Panc1 (cell line): ENCODE measurements around the gene EMC6. TPM values are rescaled to one million over a fixed set of nuclear protein-coding genes. Genes with fewer than 3 reads are reported as not detected.

Experiments used
- ATAC-seq: fragments of 200-7000 bp; cut with Tn5 transposase; 2 replicates; pipeline ENCODE4 v1.9.1; 2020; ENCODE audit warnings: mild to moderate bottlenecking, moderate library complexity
- BruUV-seq: library from RNA; stranded (reverse); fragments of 400-500 nt; replicated peaks from 2 replicates; lab custom pipeline; 2021; lab: Mats Ljungman, UMichigan
- CTCF ChIA-PET: fragments of 300-600 bp; sonication (Branson Sonifier 250); formaldehyde crosslinking; loops from one replicate; lab custom pipeline; 2022; ENCODE audit warnings: antibody characterized with exemption; lab: Charles Lee
- POLR2A ChIA-PET: fragments of 300-600 bp; sonication (Branson Sonifier 250); formaldehyde crosslinking; loops from one replicate; lab custom pipeline; 2022; ENCODE audit warnings: antibody characterized with exemption; lab: Charles Lee
- DNase-seq: peaks from one replicate; pipeline ENCODE4 v3.0.0-alpha.2; 2010; ENCODE audit warnings: low read depth, low spot score
- H3K27ac ChIP-seq: 2 replicates; pipeline ENCODE4 v1.5.1; 2011; ENCODE audit warnings: mild to moderate bottlenecking, low read length, inconsistent platforms
- H3K27me3 ChIP-seq: fragments of 200-500 bp; sonication (Bioruptor generic); 2 replicates; pipeline ENCODE4 v1.6.0; 2014; ENCODE audit warnings: low read length, inconsistent platforms; ENCODE audit not compliant: control insufficient read depth, insufficient read depth
- H3K36me3 ChIP-seq: fragments of 200-500 bp; sonication (Bioruptor generic); 2 replicates; pipeline ENCODE4 v1.5.1; 2014; ENCODE audit warnings: inconsistent platforms, mild to moderate bottlenecking, low read length, moderate library complexity; ENCODE audit not compliant: control insufficient read depth, insufficient read depth
- H3K4me1 ChIP-seq: 2 replicates; pipeline ENCODE4 v1.5.1; 2011; ENCODE audit warnings: inconsistent platforms, mild to moderate bottlenecking, low read length, moderate library complexity; ENCODE audit not compliant: control insufficient read depth, insufficient read depth
- H3K4me3 ChIP-seq, 2 experiments: 2 replicates each; pipeline ENCODE4 v1.5.1; 2011 to 2012; ENCODE audit warnings: low read depth in 2 of 2, low read length in 2 of 2, mild to moderate bottlenecking in 2 of 2, inconsistent platforms in 1 of 2, moderate library complexity in 1 of 2
- H3K9me3 ChIP-seq: fragments of 200-500 bp; sonication (Bioruptor generic); 2 replicates; pipeline ENCODE4 v1.5.1; 2014; ENCODE audit warnings: low read depth, mild to moderate bottlenecking, inconsistent platforms, low read length, moderate library complexity; ENCODE audit not compliant: control insufficient read depth, insufficient read depth
- CTCF ChIP-seq: fragments of 450-650 bp; IDR thresholded peaks from 2 replicates; pipeline ENCODE4 v1.5.1; 2017; ENCODE audit warnings: mild to moderate bottlenecking
- POLR2AphosphoS5 ChIP-seq: IDR thresholded peaks from 2 replicates; pipeline ENCODE4 v1.6.1; 2012; ENCODE audit warnings: mild to moderate bottlenecking, low read depth, low read length, moderate library complexity
- REST ChIP-seq, 2 experiments: IDR thresholded peaks; 2 replicates each; pipeline ENCODE4 v1.6.1; 2011 to 2012; ENCODE audit warnings: low read depth in 2 of 2, control low read depth in 1 of 2, low read length in 1 of 2, mild to moderate bottlenecking in 1 of 2, moderate library complexity in 1 of 2; ENCODE audit not compliant: insufficient read depth in 1 of 2
- SIN3A ChIP-seq: IDR thresholded peaks from 2 replicates; pipeline ENCODE4 v1.6.1; 2012; ENCODE audit warnings: low read depth, mild to moderate bottlenecking, low read length, moderate library complexity, borderline replicate concordance; ENCODE audit not compliant: insufficient read depth
- TCF7L2 ChIP-seq: IDR thresholded peaks from 2 replicates; pipeline ENCODE4 v1.6.1; 2011; ENCODE audit warnings: mild to moderate bottlenecking, low read depth, low read length, inconsistent platforms
- in situ Hi-C: cut with HindIII; loops from 2 replicates; pipeline ENCODE4 v1.10.0; 2016; ENCODE audit warnings: low sequenced_read_pairs, low pct_unique_long_range_greater_than_20kb
- intact Hi-C: fragments of 100-400 bp; cut with micrococcal nuclease; formaldehyde crosslinking; loops from one replicate; pipeline ENCODE4 v1.10.0; 2022; ENCODE audit not compliant: unreplicated experiment
- total RNA-seq: library from RNA; stranded (reverse); gene quantifications from one replicate; pipeline ENCODE4 v1.2.1, GENCODE V29; 2021; ENCODE audit not compliant: unreplicated experiment

EMC6 gene
- total RNA-seq, 1 experiment from 2014 or later, result 65.9 TPM

GRCh38 chr17:3636154-3636907 is 32.3 kb upstream of the EMC6 start, which contains the start of the genes CTNS and SHPK:
Gene CTNS, plus strand, starts transcription at chr17:3636760. Its CDS starts 3,447 bp downstream, at chr17:3640207.
Gene SHPK, minus strand, starts transcription at chr17:3636250. Its CDS starts 31 bp downstream, at chr17:3636219.
- Histone ChIP-seq H3K9me3 (no peaks in the 10 kb centered on the region), H3K27me3 (no peaks in the 10 kb centered on the region), H3K4me1 (0 out of 2 replicates have a peak, but pooled peaks cover 4% of the 10 kb centered on the region), H3K4me3 (peak within 1 kb of the TSS; percentile 80 to 85), H3K36me3 (peaks cover 2% of the 10 kb centered on the region; the same call in 1 of the 2 replicates), H3K27ac (peak within 1 kb of the TSS; percentile 86)
- peak; percentile 55; the same call in 1 of the 2 replicates for TF ChIP-seq POLR2AphosphoS5
- TF ChIP-seq TCF7L2, result no peak
- TF ChIP-seq SIN3A, result peak; percentile 52; the same call in 1 of the 2 replicates
- in situ Hi-C loops (no loop called here), intact Hi-C loops (no loop called here)
- peak; percentile 99 for ATAC-seq
- peak; percentile 64 for DNase-seq
- ChIA-PET CTCF (interaction anchor here (0.6 kb wide), 1 partner anchor 27 kb away, joined by 3 read pairs; no protein-coding TSS in a partner anchor), POLR2A (interaction anchor here (0.5 to 0.8 kb wide), 5 partner anchors 21 to 975 kb away, joined by 3 to 10 read pairs (median 4); partner anchors contain the start of gene EMC6)
- BruUV-seq, result no TSS peak

DNA sequence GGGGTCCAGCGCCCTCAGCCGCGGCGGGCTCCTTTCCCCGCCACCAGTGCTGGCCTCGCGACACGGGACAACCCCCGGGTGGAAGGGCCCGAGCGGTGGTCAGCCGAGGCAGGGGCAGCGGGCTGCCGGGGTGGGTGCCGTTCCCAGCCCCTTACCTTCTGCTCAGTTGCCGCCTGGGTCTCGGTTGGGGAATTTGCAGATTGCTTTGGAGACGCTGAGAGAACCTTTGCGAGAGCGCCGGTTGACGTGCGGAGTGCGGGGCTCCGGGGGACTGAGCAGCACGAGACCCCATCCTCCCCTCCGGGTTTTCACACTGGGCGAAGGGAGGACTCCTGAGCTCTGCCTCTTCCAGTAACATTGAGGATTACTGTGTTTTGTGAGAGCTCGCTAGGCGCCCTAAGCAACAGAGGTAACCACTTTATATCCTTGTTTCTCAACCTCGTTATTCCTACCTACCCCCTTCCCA is 31.7 kb upstream of the EMC6 start:
- in situ Hi-C loops (no loop called here), intact Hi-C loops (no loop called here)
- Histone ChIP-seq H3K36me3 (peaks cover 2% of the 10 kb centered on the region; the same call in 1 of the 2 replicates), H3K27me3 (no peaks in the 10 kb centered on the region), H3K27ac (peak overlapping the region; percentile 86), H3K9me3 (no peaks in the 10 kb centered on the region), H3K4me1 (0 out of 2 replicates have a peak, but pooled peaks cover 4% of the 10 kb centered on the region), H3K4me3 (peak overlapping the region; percentile 80 to 85)
- BruUV-seq, result no TSS peak
- CTCF ChIA-PET, result no interaction called here
- DNase-seq (no peak), ATAC-seq (0 out of 2 replicates have a peak, but pooled peaks have one; percentile 2)
- POLR2A ChIA-PET, result interaction anchor here (0.5 kb wide), 1 partner anchor 18 kb away, joined by 4 read pairs; no protein-coding TSS in a partner anchor
- TF ChIP-seq CTCF (no peak), REST (IDR thresholded peaks at IDR 0.05; ENCODE audit: insufficient read depth in 1 of 2, low read depth in 2 of 2, low read length in 1 of 2) (no peak), TCF7L2 (no peak), SIN3A (no peak), POLR2AphosphoS5 (no peak)
